MM.1S (cell line): ENCODE data around the gene CCL13.

Experiments used
- CTCF ChIP-seq: fragments of 300-600 bp; sonication (generic); IDR thresholded peaks from 2 replicates; pipeline ENCODE4 v1.5.1; 2016; ENCODE audit warnings: antibody characterized with exemption, low read length, mixed read lengths
- EZH2 ChIP-seq: fragments of 300-600 bp; sonication (generic); optimal IDR thresholded peaks from 2 replicates; pipeline ENCODE3; 2017; ENCODE audit warnings: low read depth, mild to moderate bottlenecking, antibody characterized with exemption, low read length, mixed read lengths

- TF ChIP-seq CTCF (no peak), EZH2 (no peak)
Measured at GRCh38 chr17:34312080-34312479, 44.2 kb upstream of the CCL13 start.
